OCI-LY3 (cell line): ENCODE results near the gene RXRA.

Source experiments
- CTCF ChIP-seq: fragments of 200-600, 300-600 bp; sonication (generic); IDR thresholded peaks from 2 replicates; pipeline ENCODE4 v1.5.1; 2014; ENCODE audit warnings: antibody characterized with exemption, low read length, low read depth
- EZH2phosphoT487 ChIP-seq: fragments of 200-600 bp; shearing (Covaris generic); IDR thresholded peaks from 2 replicates; pipeline ENCODE4 v1.6.1; 2018; ENCODE audit warnings: antibody characterized with exemption, mixed run types, low read depth

- TF ChIP-seq CTCF: no peak
- TF ChIP-seq EZH2phosphoT487: no peak
Observed at GRCh38 chr9:134452728-134453127, 126.5 kb downstream of the RXRA start.
